Myometrial cell (primary cell): Measurements from ENCODE around the gene MGAT5. TPM values are rescaled to one million over a fixed set of nuclear protein-coding genes. Genes with fewer than 3 reads are reported as not detected.

Experiments used
- total RNA-seq: library from RNA; depleted of rRNA; stranded (reverse); fragments of >200 nt; gene quantifications from 2 replicates; pipeline ENCODE4 v1.2.3, GENCODE V29; 2015

Gene MGAT5
- total RNA-seq, result 19.3 and 41.8 TPM in 2 replicates

GRCh38 chr2:134253804-134254203 is at the start of gene MGAT5:
MGAT5 (plus strand) TSS chr2:134254072; CDS start chr2:134254404, 332 bp downstream.

